NCI-H510A treated with DMSO at 0.1 percent for 48 hours (cell line): ENCODE results near the gene URGCP.
A peak's percentile ranks its signal among the peaks of the same experiment; 100 is the strongest.
"Not testable (repeated sequence)": the region's sequence is repeated elsewhere in the genome, so short reads cannot be mapped to it uniquely, and the experiment has no call there.

Experiments
- DNase-seq: peaks from one replicate; lab custom pipeline; 2025; lab: John Stamatoyannopoulos, UW

Gene URGCP

GRCh38 chr7:43872406-43873110 is 33.8 kb downstream of the URGCP start:
- no peak for DNase-seq

GRCh38 chr7:43871064-43871463 is 35.3 kb downstream of the URGCP start:
- no peak for DNase-seq

DNA sequence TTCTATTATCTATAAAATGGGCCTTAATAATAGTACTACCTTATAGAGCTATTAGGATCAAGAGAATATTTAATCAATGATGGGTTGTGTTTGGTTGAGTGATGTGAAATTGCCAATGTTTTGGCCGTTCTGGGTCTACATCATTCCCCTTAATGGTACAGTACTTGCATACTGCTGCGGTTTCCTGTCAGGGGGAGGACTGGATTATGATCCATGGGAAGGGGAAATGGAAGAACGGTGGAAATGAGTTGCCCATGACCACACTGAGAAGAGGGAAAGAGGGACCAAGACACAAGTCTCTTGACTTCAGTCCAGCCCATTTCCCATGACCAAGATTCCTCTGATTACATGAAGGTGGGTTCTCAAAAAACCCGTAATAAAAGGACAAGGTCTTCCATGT is 36.1 kb downstream of the URGCP start:
- no peak for DNase-seq

DNA sequence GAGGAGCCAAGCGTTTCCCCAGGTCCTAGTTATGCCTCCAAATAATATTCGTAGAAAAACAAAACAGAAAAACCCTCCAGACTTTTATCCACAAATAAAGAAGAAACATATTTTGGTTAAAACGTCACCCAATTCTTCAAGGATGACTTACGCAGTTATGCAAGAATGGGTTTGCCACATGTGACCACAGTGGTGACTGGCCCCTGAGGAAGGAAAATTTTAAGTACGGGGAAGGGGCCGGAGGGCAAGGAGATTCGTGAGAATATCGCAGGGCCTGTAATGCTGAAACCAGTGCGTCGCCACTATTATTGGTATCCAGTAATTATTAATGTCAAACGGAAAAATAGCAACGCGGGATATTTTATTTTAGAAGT is 36.5 kb downstream of the URGCP start:
- no peak for DNase-seq

- peak; percentile 96 for DNase-seq
These were observed 37.2 kb downstream of the URGCP start, which contains the start of gene MRPS24 for GRCh38 chr7:43869006-43869866. MRPS24 (minus strand) TSS chr7:43869517; CDS start chr7:43869495, 22 bp downstream.

DNA sequence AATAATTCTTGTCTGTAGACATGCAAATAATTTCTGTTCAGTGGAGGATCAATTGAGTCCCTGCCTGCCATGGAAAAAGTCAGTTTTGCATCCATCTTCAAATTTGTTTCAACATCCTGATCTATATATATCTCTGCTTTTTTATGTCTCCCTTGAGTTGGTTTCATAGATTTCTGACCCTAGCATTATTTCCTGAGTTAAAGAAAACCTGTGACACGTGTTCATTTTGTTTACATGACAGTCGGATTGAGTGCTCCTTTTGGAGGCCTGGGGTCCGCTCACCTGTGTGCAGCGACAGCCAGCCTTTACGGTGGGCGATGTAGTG is 37.8 kb downstream of the URGCP start:
- DNase-seq, result no peak

DNA sequence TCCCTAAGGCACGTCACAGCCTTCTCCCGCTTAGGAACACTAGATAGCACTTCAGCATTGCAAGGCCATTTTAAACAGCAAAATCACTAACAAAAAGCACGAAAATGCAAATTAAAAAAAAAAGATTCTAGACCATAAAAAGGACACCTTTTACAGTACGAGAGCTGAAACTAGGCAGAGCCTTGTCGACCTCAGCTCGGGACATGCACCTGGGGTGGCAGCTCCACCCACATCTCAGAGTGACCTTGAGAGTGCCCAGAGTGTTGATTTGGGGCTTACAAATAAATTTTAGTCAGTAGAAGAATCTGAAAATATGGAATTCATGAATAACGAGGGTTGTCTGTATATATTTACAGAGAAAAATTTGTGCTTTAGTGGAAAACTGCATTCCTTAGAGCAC is 38.2 kb downstream of the URGCP start:
- DNase-seq, result no peak

- no peak for DNase-seq
These were observed 41.1 kb downstream of the URGCP start for GRCh38 chr7:43865277-43865676.

- no peak for DNase-seq
These were observed 42.3 kb downstream of the URGCP start for GRCh38 chr7:43864126-43864525.

- DNase-seq, result no peak
These were observed 49.4 kb downstream of the URGCP start for GRCh38 chr7:43856996-43857395.

DNA sequence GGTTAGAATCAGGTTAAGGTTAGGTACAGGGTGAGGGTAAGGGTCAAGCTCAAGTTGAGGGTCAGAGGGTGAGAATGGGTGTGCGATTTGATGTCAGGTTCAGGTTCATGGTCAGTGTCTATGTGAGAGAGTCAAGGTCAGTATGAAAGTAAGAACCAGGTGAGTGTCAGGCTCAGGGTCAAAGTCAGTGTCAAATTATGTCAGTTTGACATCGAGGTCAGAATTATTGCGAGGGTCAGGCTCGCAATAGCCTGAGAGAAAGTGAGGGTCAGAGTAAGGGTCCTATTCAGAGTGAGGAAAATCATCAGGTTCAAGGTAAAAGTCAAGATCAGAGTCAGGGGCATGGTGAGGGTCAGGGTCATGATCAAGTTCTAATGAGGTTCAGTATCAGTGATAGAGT is 50.1 kb downstream of the URGCP start:
- no peak for DNase-seq

DNA sequence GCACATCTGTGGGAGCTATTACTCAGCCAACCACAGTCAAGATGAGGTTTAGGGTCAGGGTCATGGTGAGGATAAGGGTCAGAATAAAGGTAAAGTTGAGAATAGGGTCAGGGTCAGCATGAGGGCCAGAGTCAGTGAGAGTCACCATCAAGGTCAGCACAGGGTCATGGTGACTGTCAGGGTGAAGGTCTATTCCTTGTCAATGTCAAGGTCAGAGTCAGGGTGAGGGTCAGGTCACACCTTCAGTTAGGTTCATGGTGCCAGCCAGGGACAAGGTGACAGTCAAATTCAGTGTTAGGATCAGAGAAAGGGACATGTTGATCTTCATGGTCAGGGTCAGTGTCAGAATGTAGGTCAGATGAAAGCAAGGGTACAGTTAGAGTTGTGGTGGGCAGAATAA is 51.2 kb downstream of the URGCP start:
- DNase-seq, result no peak

DNA sequence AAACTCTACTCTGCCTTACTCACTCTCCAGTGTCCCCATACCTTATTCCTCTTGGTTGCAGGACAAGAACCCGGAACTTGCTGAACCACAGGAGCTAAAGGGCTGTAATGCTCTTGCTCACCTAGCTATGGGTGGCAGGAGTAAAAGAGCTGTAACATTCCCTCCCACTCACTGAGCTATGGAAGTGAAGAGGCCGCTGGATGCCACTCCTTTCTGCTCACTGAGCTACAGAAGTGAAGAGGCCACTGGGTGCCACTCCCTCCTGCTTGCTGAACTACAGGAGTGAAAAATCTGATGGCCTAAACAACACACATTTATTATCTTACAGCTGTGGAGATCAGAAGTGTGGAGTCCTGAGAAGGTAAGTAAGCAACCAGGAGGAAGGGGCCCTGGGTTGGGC is 54.6 kb downstream of the URGCP start:
- DNase-seq, result no peak

DNA sequence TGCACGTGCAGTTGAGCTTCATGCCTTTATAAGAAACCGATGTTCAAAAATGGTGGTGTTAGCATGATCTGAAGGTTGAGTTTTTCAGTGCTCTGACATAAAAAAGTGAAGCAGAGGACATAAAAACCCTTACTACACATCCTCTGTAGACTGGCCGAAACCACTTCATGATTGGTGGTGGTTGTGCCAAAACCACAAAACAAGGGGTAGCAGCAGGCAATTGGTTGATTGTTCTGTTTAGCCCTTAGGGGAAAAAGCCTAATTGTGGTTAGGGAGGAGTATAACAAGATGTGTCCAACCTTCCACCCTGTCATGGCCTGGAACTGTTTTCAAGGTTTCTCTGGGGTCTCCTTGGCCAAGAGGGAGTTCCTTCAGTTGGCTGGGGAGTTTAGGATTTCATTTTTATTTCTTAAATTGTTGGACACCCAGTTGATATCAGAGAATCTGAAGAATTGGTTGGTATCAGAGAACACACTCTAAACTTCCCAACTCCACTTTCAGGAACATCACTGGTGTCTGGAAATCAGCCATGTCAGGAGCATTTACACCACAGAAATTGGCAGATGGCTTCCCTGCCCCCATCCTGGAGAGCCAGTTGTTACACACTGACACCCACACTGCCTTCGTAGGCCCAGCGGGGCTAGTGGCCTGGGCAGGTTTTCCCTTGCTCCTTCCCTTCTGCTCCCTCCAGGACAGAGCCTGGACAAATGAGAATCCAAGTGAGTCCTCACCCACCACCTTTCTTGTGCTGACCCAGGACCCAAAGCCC is 55.9 kb downstream of the URGCP start:
- DNase-seq, result no peak

DNA sequence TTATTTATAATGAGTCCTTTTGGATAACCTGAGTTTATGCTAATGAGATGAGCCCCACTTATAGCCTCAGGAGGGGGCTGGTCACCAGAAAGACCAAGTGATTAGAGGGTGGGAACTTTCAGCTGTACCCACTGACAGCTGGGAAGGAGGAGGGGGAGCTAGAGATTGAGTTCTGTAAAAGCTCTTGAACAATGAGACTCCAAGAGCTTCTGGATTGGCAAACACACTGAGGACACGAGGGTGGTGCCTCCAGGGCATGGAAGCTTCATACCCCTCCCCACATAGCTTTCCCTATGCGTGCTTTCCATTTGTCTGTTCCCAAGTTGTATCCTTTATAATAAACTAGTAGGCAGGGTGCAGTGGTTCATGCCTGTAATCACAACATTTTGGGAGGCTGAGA is 57.3 kb downstream of the URGCP start:
- no peak for DNase-seq

GRCh38 chr7:43847496-43847895 is 58.9 kb downstream of the URGCP start:
- no peak for DNase-seq

GRCh38 chr7:43844662-43845061 is 61.7 kb downstream of the URGCP start:
- DNase-seq, result no peak

GRCh38 chr7:43844257-43844656 is 62.1 kb downstream of the URGCP start:
- DNase-seq, result no peak

GRCh38 chr7:43843296-43843695 is 63.1 kb downstream of the URGCP start:
- no peak for DNase-seq

- no peak for DNase-seq
These were observed 68.2 kb downstream of the URGCP start for GRCh38 chr7:43838201-43838658.

GRCh38 chr7:43834463-43835251 is 71.7 kb downstream of the URGCP start:
- no peak for DNase-seq

- not testable (repeated sequence) for DNase-seq
These were observed 75.5 kb downstream of the URGCP start for GRCh38 chr7:43830917-43831316.
